Hepatocyte (in vitro differentiated cells): ENCODE results near the gene NXF2. TPM values are rescaled to one million over a fixed set of nuclear protein-coding genes. Genes with fewer than 3 reads are reported as not detected.
"Not testable (repeated sequence)": the region's sequence is repeated elsewhere in the genome, so short reads cannot be mapped to it uniquely, and the experiment has no call there.

Experiments
- DNase-seq: peaks from one replicate; pipeline ENCODE4 v3.0.0-alpha.2; 2016; ENCODE audit warnings: low spot score
- H2AFZ ChIP-seq: fragments of 200-600 bp; sonication (generic); 2 replicates; pipeline ENCODE4 v1.6.0; 2016; ENCODE audit warnings: antibody characterized with exemption, mild to moderate bottlenecking
- H3K27ac ChIP-seq: fragments of 200-600 bp; sonication (generic); 2 replicates; pipeline ENCODE4 v1.5.1; 2016; ENCODE audit warnings: mild to moderate bottlenecking
- H3K27me3 ChIP-seq: fragments of 200-600 bp; sonication (generic); 2 replicates; pipeline ENCODE4 v1.6.1; 2016
- H3K36me3 ChIP-seq: fragments of 200-600 bp; sonication (generic); replicated peaks from 2 replicates; pipeline ENCODE4 v1.5.1; 2016; ENCODE audit warnings: low read depth; ENCODE audit not compliant: insufficient read depth
- H3K4me1 ChIP-seq: fragments of 200-600 bp; sonication (generic); 2 replicates; pipeline ENCODE4 v1.5.1; 2016; ENCODE audit warnings: mild to moderate bottlenecking, moderate library complexity; ENCODE audit not compliant: insufficient read depth
- H3K4me2 ChIP-seq: fragments of 200-600 bp; sonication (generic); 2 replicates; pipeline ENCODE4 v1.6.0; 2016
- H3K4me3 ChIP-seq: fragments of 200-600 bp; sonication (generic); 2 replicates; pipeline ENCODE4 v1.5.1; 2016; ENCODE audit warnings: mild to moderate bottlenecking
- H3K79me2 ChIP-seq: fragments of 200-600 bp; sonication (generic); 2 replicates; pipeline ENCODE4 v1.6.0; 2017; ENCODE audit warnings: mild to moderate bottlenecking
- H3K9me2 ChIP-seq: fragments of 200-600 bp; sonication (generic); replicated peaks from 2 replicates; pipeline ENCODE4 v1.6.0; 2017; ENCODE audit warnings: mild to moderate bottlenecking; ENCODE audit not compliant: insufficient read depth
- H3K9me3 ChIP-seq: fragments of 200-600 bp; sonication (generic); 2 replicates; pipeline ENCODE4 v1.5.1; 2016; ENCODE audit warnings: low read depth, mild to moderate bottlenecking
- H4K20me1 ChIP-seq: fragments of 200-600 bp; sonication (generic); 2 replicates; pipeline ENCODE4 v1.6.0; 2016; ENCODE audit warnings: mild to moderate bottlenecking; ENCODE audit not compliant: insufficient read depth, poor library complexity, severe bottlenecking
- WGBS: methylation state at CpG from one replicate; pipeline ENCODE4 v1.1.6; 2016; ENCODE audit warnings: low lambda C conversion rate; ENCODE audit errors: missing lambda C conversion rate; 5-methylcytosine and 5-hydroxymethylcytosine counted together
- polyA plus RNA-seq: library from polyadenylated mRNA; unstranded; fragments of >200 nt; fragmentation: Nextera tagmentation; extraction: Ambion mirVana; gene quantifications from 2 replicates; pipeline ENCODE4 v1.2.1, GENCODE V29; 2016
- total RNA-seq: library from RNA; depleted of rRNA; stranded (reverse); fragments of >200 nt; gene quantifications from 2 replicates; pipeline ENCODE4 v1.2.3, GENCODE V29; 2014

NXF2 gene, protein sequence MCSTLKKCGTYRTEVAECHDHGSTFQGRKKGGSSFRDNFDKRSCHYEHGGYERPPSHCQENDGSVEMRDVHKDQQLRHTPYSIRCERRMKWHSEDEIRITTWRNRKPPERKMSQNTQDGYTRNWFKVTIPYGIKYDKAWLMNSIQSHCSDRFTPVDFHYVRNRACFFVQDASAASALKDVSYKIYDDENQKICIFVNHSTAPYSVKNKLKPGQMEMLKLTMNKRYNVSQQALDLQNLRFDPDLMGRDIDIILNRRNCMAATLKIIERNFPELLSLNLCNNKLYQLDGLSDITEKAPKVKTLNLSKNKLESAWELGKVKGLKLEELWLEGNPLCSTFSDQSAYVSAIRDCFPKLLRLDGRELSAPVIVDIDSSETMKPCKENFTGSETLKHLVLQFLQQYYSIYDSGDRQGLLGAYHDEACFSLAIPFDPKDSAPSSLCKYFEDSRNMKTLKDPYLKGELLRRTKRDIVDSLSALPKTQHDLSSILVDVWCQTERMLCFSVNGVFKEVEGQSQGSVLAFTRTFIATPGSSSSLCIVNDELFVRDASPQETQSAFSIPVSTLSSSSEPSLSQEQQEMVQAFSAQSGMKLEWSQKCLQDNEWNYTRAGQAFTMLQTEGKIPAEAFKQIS
- total RNA-seq (not detected in 2 replicates), polyA plus RNA-seq (not detected in 2 replicates)

DNA sequence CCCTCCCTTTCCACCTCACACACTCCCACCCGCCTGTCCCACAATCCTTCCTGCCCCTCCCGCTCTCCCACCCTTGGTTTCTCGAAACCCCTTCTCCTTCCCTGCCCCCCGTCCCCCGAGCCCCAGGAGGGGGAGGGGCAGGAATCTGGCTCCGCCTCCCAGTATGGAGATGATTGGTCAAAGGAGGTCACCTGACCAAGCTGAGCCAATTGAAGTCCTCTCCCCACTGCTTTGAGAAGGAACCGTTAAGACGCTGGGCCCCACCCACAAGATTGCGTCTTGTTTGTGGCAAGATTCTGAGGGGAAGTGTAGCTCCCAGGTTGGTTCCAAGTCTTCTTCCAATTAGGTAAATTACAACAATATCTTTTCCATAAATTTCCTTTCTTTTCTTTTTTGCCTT, at the start of gene NXF2:
Gene NXF2, plus strand, starts transcription at position 275 of the 400 bp plus-strand sequence. CDS start 59,912 bp downstream, outside the sequence.
- not testable (repeated sequence) for H3K4me2 ChIP-seq, H3K4me3 ChIP-seq, H3K79me2 ChIP-seq, DNase-seq, H3K9me2 ChIP-seq, H2AFZ ChIP-seq, H3K27ac ChIP-seq, H4K20me1 ChIP-seq, H3K36me3 ChIP-seq, H3K4me1 ChIP-seq, H3K27me3 ChIP-seq, H3K9me3 ChIP-seq
- no CpG with 5 or more reads among the region's 9 CpGs for WGBS

DNA sequence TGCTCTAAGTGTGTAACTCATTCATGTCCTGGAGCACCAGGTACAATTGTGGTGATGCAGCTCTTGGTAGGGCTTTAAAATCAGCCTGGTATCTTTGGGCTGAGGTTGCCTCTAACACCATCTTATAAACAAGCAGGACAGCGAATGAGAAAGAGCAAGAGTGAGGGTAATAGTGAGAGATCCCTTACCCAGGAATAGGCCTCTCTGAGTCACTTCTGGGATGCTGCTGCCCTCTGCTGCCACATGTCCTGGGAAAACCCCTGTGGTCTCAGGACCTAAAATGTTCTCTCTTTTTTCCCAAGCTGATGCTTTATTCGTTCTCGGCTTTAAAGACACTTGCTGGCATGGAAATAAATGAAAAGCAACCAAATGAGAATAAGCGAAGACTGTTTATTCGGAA, 39.0 kb upstream of the NXF2 start:
- whole genome bisulfite sequencing: 40% methylated on average over 1 of the region's 5 CpGs
- not testable (repeated sequence) for H3K27ac ChIP-seq, H3K79me2 ChIP-seq, H3K9me3 ChIP-seq, H3K9me2 ChIP-seq, H3K4me1 ChIP-seq, H3K36me3 ChIP-seq, H3K4me2 ChIP-seq, H2AFZ ChIP-seq, H4K20me1 ChIP-seq, H3K27me3 ChIP-seq, DNase-seq, H3K4me3 ChIP-seq

DNA sequence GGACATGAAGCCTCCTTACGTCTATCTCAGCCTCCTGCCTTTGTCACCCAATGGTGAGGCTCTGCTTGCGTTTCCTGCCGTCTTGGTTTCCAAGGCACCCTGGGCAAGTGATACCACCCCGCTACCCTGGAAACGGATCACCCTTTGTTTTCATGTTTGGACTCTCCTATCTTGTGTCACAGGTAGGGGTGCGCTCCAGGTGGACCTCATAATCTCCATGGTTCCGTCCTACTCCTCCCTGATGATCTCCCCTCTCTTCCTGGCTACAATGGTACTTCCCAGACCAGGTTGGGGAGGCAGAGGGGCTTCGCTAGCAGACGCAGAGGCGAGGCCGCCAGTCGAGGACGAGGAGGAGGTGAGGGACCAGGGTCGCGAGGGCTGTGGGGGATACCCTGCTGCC, 32.0 kb upstream of the NXF2 start, which contains the start of gene TCP11X1:
Gene TCP11X1, plus strand, starts transcription at position 316 of the 400 bp plus-strand sequence.
- H3K4me3 ChIP-seq, DNase-seq, H3K36me3 ChIP-seq, H3K27ac ChIP-seq, H3K27me3 ChIP-seq, H4K20me1 ChIP-seq, H3K4me1 ChIP-seq, H3K4me2 ChIP-seq, H3K9me2 ChIP-seq, H3K9me3 ChIP-seq, H3K79me2 ChIP-seq, H2AFZ ChIP-seq: not testable (repeated sequence)
- 100% methylated on average over 3 of the region's 15 CpGs for WGBS

GRCh38 chrX:102216497-102216896, 30.5 kb upstream of the NXF2 start:
- DNase-seq, H4K20me1 ChIP-seq: not testable (repeated sequence)
- no CpG with 5 or more reads among the region's 3 CpGs for WGBS

GRCh38 chrX:102235678-102236077, 11.3 kb upstream of the NXF2 start:
- DNase-seq, H3K27me3 ChIP-seq: not testable (repeated sequence)
- 100% methylated on average over 2 of the region's 7 CpGs for WGBS

More at GRCh38 chrX:102216497-102216896, 30.5 kb upstream of the NXF2 start:
- H3K9me2 ChIP-seq, H3K36me3 ChIP-seq, H3K9me3 ChIP-seq, H3K4me1 ChIP-seq, H3K79me2 ChIP-seq, H3K27ac ChIP-seq, H3K4me2 ChIP-seq, H3K4me3 ChIP-seq, H3K27me3 ChIP-seq, H2AFZ ChIP-seq: not testable (repeated sequence)

GRCh38 chrX:102240265-102240664, 6.7 kb upstream of the NXF2 start:
- not testable (repeated sequence) for H3K4me2 ChIP-seq, H3K27ac ChIP-seq, H3K4me3 ChIP-seq, DNase-seq, H2AFZ ChIP-seq, H4K20me1 ChIP-seq, H3K9me3 ChIP-seq, H3K36me3 ChIP-seq, H3K27me3 ChIP-seq, H3K4me1 ChIP-seq, H3K79me2 ChIP-seq, H3K9me2 ChIP-seq
- 83% methylated on average over 11 of the region's 15 CpGs for WGBS

More at GRCh38 chrX:102235678-102236077, 11.3 kb upstream of the NXF2 start:
- not testable (repeated sequence) for H3K36me3 ChIP-seq, H3K9me2 ChIP-seq, H4K20me1 ChIP-seq, H3K4me3 ChIP-seq, H3K4me1 ChIP-seq, H3K9me3 ChIP-seq, H3K79me2 ChIP-seq, H2AFZ ChIP-seq, H3K27ac ChIP-seq, H3K4me2 ChIP-seq

- H3K4me2 ChIP-seq, H3K9me3 ChIP-seq, H3K36me3 ChIP-seq, H3K4me3 ChIP-seq, H3K27me3 ChIP-seq, H4K20me1 ChIP-seq, DNase-seq, H3K27ac ChIP-seq, H3K79me2 ChIP-seq, H3K9me2 ChIP-seq, H3K4me1 ChIP-seq, H2AFZ ChIP-seq: not testable (repeated sequence)
- WGBS: no CpG with 5 or more reads among the region's 4 CpGs
These were observed 25.3 kb downstream of the NXF2 start for GRCh38 chrX:102272231-102272630.
